Endodermal cell (in vitro differentiated cells): ENCODE measurements around the gene TLR2. TPM values are rescaled to one million over a fixed set of nuclear protein-coding genes. Genes with fewer than 3 reads are reported as not detected.

ENCODE experiments used
- DNase-seq: peaks from one replicate; pipeline ENCODE4 v3.0.0-alpha.2; 2017
- H3K27ac ChIP-seq: 2 replicates; pipeline ENCODE4 v1.5.1; 2013; ENCODE audit warnings: mild to moderate bottlenecking, low read depth, low read length, moderate library complexity
- H3K27me3 ChIP-seq: 2 replicates; pipeline ENCODE4 v1.6.1; 2013; ENCODE audit warnings: mild to moderate bottlenecking, low read length, moderate library complexity; ENCODE audit not compliant: insufficient read depth, control insufficient read depth, poor library complexity, severe bottlenecking
- H3K36me3 ChIP-seq: 2 replicates; pipeline ENCODE4 v1.7.0; 2013; ENCODE audit warnings: mild to moderate bottlenecking, low read length, moderate library complexity; ENCODE audit not compliant: control insufficient read depth, insufficient read depth
- H3K4me1 ChIP-seq: one replicate; pipeline ENCODE4 v1.7.0; 2013; ENCODE audit warnings: low read length; ENCODE audit not compliant: control insufficient read depth, insufficient read depth
- H3K4me3 ChIP-seq: 2 replicates; pipeline ENCODE4 v1.5.1; 2013; ENCODE audit warnings: mild to moderate bottlenecking, low read length, moderate library complexity
- H3K9ac ChIP-seq: 2 replicates; pipeline ENCODE4 v1.6.1; 2013; ENCODE audit warnings: mild to moderate bottlenecking, low read length, moderate library complexity; ENCODE audit not compliant: poor library complexity, severe bottlenecking; ENCODE audit errors: extremely low read depth
- H3K9me3 ChIP-seq: 2 replicates; pipeline ENCODE4 v1.6.1; 2013; ENCODE audit warnings: mild to moderate bottlenecking, low read length, moderate library complexity; ENCODE audit not compliant: control insufficient read depth
- H3K27ac Mint-ChIP-seq: 2 replicates; pipeline ENCODE4 v1.8.0; 2020; ENCODE audit warnings: mixed read lengths
- H3K27me3 Mint-ChIP-seq: 2 replicates; pipeline ENCODE4 v1.8.0; 2021; ENCODE audit warnings: mild to moderate bottlenecking, mixed read lengths; ENCODE audit not compliant: insufficient read depth
- H3K36me3 Mint-ChIP-seq: 2 replicates; pipeline ENCODE4 v1.8.0; 2020; ENCODE audit warnings: low read depth, mixed read lengths
- H3K4me1 Mint-ChIP-seq: 2 replicates; pipeline ENCODE4 v1.8.0; 2020; ENCODE audit warnings: mixed read lengths
- H3K4me3 Mint-ChIP-seq: 2 replicates; pipeline ENCODE4 v1.8.0; 2020; ENCODE audit warnings: mild to moderate bottlenecking, moderate library complexity, mixed read lengths
- H3K9me3 Mint-ChIP-seq: 2 replicates; pipeline ENCODE4 v1.8.0; 2020; ENCODE audit warnings: mild to moderate bottlenecking, mixed read lengths
- CTCF ChIP-seq: fragments of 200-600 bp; sonication (generic); conservative IDR thresholded peaks from 2 replicates; pipeline ENCODE4 v1.5.0; 2021; ENCODE audit warnings: antibody characterized with exemption, mild to moderate bottlenecking
- WGBS, 2 experiments: methylation state at CpG; one replicate each; pipeline versions ENCODE4 v1.1.5 to v1.1.7; 2013; ENCODE audit warnings: missing lambda C conversion rate in 2 of 2, mixed read lengths in 1 of 2; ENCODE audit not compliant: insufficient coverage in 1 of 2, insufficient read length in 1 of 2; 5-methylcytosine and 5-hydroxymethylcytosine counted together
- total RNA-seq, 2 donors: library from RNA; stranded (reverse); fragmentation: NEBNext Ultra II Directional in 1 of 2; extraction: Animal tissue kit (Norgen Biotek cat#: 25700) in 1 of 2; gene quantifications; 2 replicates in 1 of 2; 3 replicates in 1 of 2; pipeline ENCODE4 v1.2.1, GENCODE V29; 2021

TLR2 gene
- total RNA-seq, 2 donors from 2014 or later: 0.53 to 0.89 TPM

GRCh38 chr4:153679486-153679885, 4.6 kb upstream of the TLR2 start:
- no peak for TF ChIP-seq CTCF
- H3K27me3 ChIP-seq: peaks cover 37% of the 10 kb centered on the region
- no peak overlapping the region for H3K9ac ChIP-seq
- no peak for DNase-seq
- Mint-ChIP-seq H3K36me3 (no peaks in the 10 kb centered on the region), H3K4me1 (no peaks in the 10 kb centered on the region), H3K9me3 (no peaks in the 10 kb centered on the region), H3K27me3 (peaks cover 65% of the 10 kb centered on the region), H3K27ac (no peak overlapping the region), H3K4me3 (no peak overlapping the region)
- no peak overlapping the region for H3K27ac ChIP-seq
- no peaks in the 10 kb centered on the region for H3K9me3 ChIP-seq
- H3K4me1 ChIP-seq: no peaks in the 10 kb centered on the region
- 84 to 92% methylated on average over 4 to 6 of the region's 6 CpGs for WGBS, 2 experiments
- no peaks in the 10 kb centered on the region for H3K36me3 ChIP-seq
- H3K4me3 ChIP-seq: no peak overlapping the region

GRCh38 chr4:153683763-153684181, 308 bp upstream of the TLR2 start:
- Mint-ChIP-seq H3K9me3 (peaks cover 24% of the 10 kb centered on the region), H3K27me3 (peaks cover 63% of the 10 kb centered on the region), H3K4me1 (no peaks in the 10 kb centered on the region), H3K36me3 (no peaks in the 10 kb centered on the region), H3K4me3 (peak overlapping the region; percentile 55), H3K27ac (no peak overlapping the region)
- peaks cover 49% of the 10 kb centered on the region for H3K27me3 ChIP-seq
- H3K4me3 ChIP-seq: peak overlapping the region; percentile 77
- H3K27ac ChIP-seq: no peak overlapping the region
- 3 to 10% methylated on average over 11 to 27 of the region's 27 CpGs for WGBS, 2 experiments
- no peaks in the 10 kb centered on the region for H3K36me3 ChIP-seq
- no peaks in the 10 kb centered on the region for H3K4me1 ChIP-seq
- H3K9ac ChIP-seq: no peak overlapping the region
- DNase-seq: no peak
- H3K9me3 ChIP-seq: peaks cover 26% of the 10 kb centered on the region
- TF ChIP-seq CTCF: no peak

- Mint-ChIP-seq H3K4me3 (peak overlapping the region; percentile 55), H3K36me3 (peaks cover 2% of the 10 kb centered on the region), H3K27me3 (peaks cover 53% of the 10 kb centered on the region), H3K9me3 (peaks cover 36% of the 10 kb centered on the region), H3K27ac (no peak overlapping the region), H3K4me1 (no peaks in the 10 kb centered on the region)
- H3K4me3 ChIP-seq: peak overlapping the region; percentile 77
- peaks cover 48% of the 10 kb centered on the region for H3K27me3 ChIP-seq
- H3K4me1 ChIP-seq: no peaks in the 10 kb centered on the region
- no peak for DNase-seq
- no peak overlapping the region for H3K27ac ChIP-seq
- 27 to 31% methylated on average over 2 to 9 of the region's 9 CpGs for WGBS, 2 experiments
- H3K9ac ChIP-seq: no peak overlapping the region
- no peaks in the 10 kb centered on the region for H3K36me3 ChIP-seq
- H3K9me3 ChIP-seq: peaks cover 31% of the 10 kb centered on the region
- TF ChIP-seq CTCF: no peak
Observed at GRCh38 chr4:153684971-153685371, 891 bp downstream of the TLR2 start.
